DND-41 (cell line): ENCODE results near the gene ARL6IP4.

ENCODE experiments used
- ATAC-seq: fragments of 200-7000 bp; cut with Tn5 transposase; 3 replicates; pipeline ENCODE4 v1.9.1; 2021; ENCODE audit warnings: low read depth; ENCODE audit not compliant: insufficient read depth
- DNase-seq: peaks from one replicate; pipeline ENCODE4 v3.0.0-alpha.2; 2020
- H2AFZ ChIP-seq: 2 replicates; pipeline ENCODE4 v1.6.0; 2012; ENCODE audit warnings: low read depth, low read length
- H3K27ac ChIP-seq: 2 replicates; pipeline ENCODE4 v1.5.1; 2012; ENCODE audit warnings: low read length, inconsistent platforms
- H3K27me3 ChIP-seq: fragments of 200-600 bp; sonication (generic); 2 replicates; pipeline ENCODE4 v1.6.0; 2012; ENCODE audit warnings: low read length, mild to moderate bottlenecking, inconsistent platforms; ENCODE audit not compliant: insufficient read depth, poor library complexity
- H3K36me3 ChIP-seq: 2 replicates; pipeline ENCODE4 v1.5.1; 2012; ENCODE audit warnings: low read length, inconsistent platforms; ENCODE audit not compliant: insufficient read depth
- H3K4me1 ChIP-seq: 2 replicates; pipeline ENCODE4 v1.5.1; 2012; ENCODE audit warnings: mild to moderate bottlenecking, low read length; ENCODE audit not compliant: insufficient read depth
- H3K4me2 ChIP-seq: 2 replicates; pipeline ENCODE4 v1.6.0; 2012; ENCODE audit warnings: mild to moderate bottlenecking, moderate library complexity, low read length, inconsistent platforms; ENCODE audit not compliant: insufficient read depth
- H3K4me3 ChIP-seq, 2 experiments: fragments of 200-600 bp in 1 of 2; shearing (Covaris generic) in 1 of 2; 2 replicates each; pipeline ENCODE4 v1.5.1; 2012 to 2016; ENCODE audit warnings: inconsistent platforms in 2 of 2, low read length in 2 of 2, mild to moderate bottlenecking in 2 of 2, low read depth in 1 of 2, moderate library complexity in 1 of 2
- H3K79me2 ChIP-seq: 2 replicates; pipeline ENCODE4 v1.6.0; 2012; ENCODE audit warnings: low read length, inconsistent platforms; ENCODE audit not compliant: insufficient read depth
- H3K9ac ChIP-seq: 2 replicates; pipeline ENCODE4 v1.6.0; 2012; ENCODE audit warnings: low read depth, mild to moderate bottlenecking, inconsistent platforms, low read length, moderate library complexity
- H3K9me3 ChIP-seq: 2 replicates; pipeline ENCODE4 v1.5.1; 2012; ENCODE audit warnings: low read length, moderate library complexity, mild to moderate bottlenecking, inconsistent platforms; ENCODE audit not compliant: insufficient read depth, severe bottlenecking
- H4K20me1 ChIP-seq: 2 replicates; pipeline ENCODE4 v1.6.0; 2012; ENCODE audit warnings: low read length; ENCODE audit not compliant: insufficient read depth
- EZH2 ChIP-seq: IDR thresholded peaks from 3 replicates; pipeline ENCODE4 v1.6.1; 2012; ENCODE audit warnings: borderline replicate concordance, low read depth, mild to moderate bottlenecking, moderate library complexity, low read length, inconsistent platforms; ENCODE audit not compliant: severe bottlenecking
- TF ChIP-seq, protein P1 (sequence below): IDR thresholded peaks from 2 replicates; pipeline ENCODE4 v1.5.1; 2012; ENCODE audit warnings: borderline replicate concordance, low read length, moderate library complexity, mild to moderate bottlenecking; ENCODE audit not compliant: poor library complexity, severe bottlenecking; ENCODE audit errors: extremely low read depth

ARL6IP4 gene

GRCh38 chr12:122990961-122991622 lies 10.6 kb downstream of the ARL6IP4 start:
- no peak for ATAC-seq
- no peak overlapping the region for H3K4me3 ChIP-seq
- DNase-seq: no peak
- H4K20me1 ChIP-seq: no peaks in the 10 kb centered on the region
- H3K4me2 ChIP-seq: no peak overlapping the region
- H3K27ac ChIP-seq: no peak overlapping the region
- no peak overlapping the region for H2AFZ ChIP-seq
- H3K9ac ChIP-seq: no peak overlapping the region
- no peaks in the 10 kb centered on the region for H3K36me3 ChIP-seq
- H3K9me3 ChIP-seq: no peaks in the 10 kb centered on the region
- H3K27me3 ChIP-seq: no peaks in the 10 kb centered on the region
- no peaks in the 10 kb centered on the region for H3K79me2 ChIP-seq
- H3K4me1 ChIP-seq: no peaks in the 10 kb centered on the region
- TF ChIP-seq, protein P1, sequence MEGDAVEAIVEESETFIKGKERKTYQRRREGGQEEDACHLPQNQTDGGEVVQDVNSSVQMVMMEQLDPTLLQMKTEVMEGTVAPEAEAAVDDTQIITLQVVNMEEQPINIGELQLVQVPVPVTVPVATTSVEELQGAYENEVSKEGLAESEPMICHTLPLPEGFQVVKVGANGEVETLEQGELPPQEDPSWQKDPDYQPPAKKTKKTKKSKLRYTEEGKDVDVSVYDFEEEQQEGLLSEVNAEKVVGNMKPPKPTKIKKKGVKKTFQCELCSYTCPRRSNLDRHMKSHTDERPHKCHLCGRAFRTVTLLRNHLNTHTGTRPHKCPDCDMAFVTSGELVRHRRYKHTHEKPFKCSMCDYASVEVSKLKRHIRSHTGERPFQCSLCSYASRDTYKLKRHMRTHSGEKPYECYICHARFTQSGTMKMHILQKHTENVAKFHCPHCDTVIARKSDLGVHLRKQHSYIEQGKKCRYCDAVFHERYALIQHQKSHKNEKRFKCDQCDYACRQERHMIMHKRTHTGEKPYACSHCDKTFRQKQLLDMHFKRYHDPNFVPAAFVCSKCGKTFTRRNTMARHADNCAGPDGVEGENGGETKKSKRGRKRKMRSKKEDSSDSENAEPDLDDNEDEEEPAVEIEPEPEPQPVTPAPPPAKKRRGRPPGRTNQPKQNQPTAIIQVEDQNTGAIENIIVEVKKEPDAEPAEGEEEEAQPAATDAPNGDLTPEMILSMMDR: no peak
- no peak for TF ChIP-seq EZH2

DNA sequence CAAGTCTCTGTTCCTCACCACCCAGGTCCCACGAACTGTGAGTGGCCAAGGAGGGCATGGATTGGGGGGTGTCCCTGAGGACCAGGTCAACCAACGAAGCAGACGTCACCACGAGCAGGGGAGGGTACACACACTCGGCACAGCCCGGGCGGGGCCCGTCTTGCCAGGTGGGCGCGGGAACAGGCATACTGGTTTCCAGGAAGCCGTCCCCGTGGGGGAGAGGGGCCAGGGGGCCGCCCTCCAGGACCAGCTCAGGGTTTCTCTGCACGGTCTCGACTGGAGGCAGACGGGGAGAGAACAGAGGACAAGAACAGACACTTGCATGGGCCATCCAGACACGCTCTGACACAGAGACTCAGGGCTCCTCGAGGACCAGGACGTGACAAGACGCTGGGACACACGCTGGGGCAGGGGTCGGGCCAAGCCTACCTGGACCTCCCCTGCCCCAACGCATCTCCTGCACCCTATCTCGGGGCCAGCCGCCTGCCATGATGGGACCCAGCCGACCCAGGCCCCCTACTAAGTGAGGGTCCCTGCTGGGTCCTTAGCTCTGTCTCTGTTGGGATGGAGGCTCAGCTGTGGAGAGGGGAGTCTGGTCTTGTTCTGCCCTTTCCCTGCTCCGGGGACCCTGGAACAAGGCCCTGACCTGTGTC lies 11.3 kb downstream of the ARL6IP4 start:
- no peak for TF ChIP-seq EZH2
- TF ChIP-seq, protein P1: no peak
- no peaks in the 10 kb centered on the region for H3K4me1 ChIP-seq
- no peaks in the 10 kb centered on the region for H4K20me1 ChIP-seq
- no peaks in the 10 kb centered on the region for H3K36me3 ChIP-seq
- H3K9ac ChIP-seq: no peak overlapping the region
- ATAC-seq (no peak), DNase-seq (no peak)
- H3K79me2 ChIP-seq: no peaks in the 10 kb centered on the region
- no peak overlapping the region for H2AFZ ChIP-seq
- H3K9me3 ChIP-seq: no peaks in the 10 kb centered on the region
- H3K27me3 ChIP-seq: no peaks in the 10 kb centered on the region
- no peak overlapping the region for H3K4me2 ChIP-seq
- H3K4me3 ChIP-seq: no peak overlapping the region
- no peak overlapping the region for H3K27ac ChIP-seq

DNA sequence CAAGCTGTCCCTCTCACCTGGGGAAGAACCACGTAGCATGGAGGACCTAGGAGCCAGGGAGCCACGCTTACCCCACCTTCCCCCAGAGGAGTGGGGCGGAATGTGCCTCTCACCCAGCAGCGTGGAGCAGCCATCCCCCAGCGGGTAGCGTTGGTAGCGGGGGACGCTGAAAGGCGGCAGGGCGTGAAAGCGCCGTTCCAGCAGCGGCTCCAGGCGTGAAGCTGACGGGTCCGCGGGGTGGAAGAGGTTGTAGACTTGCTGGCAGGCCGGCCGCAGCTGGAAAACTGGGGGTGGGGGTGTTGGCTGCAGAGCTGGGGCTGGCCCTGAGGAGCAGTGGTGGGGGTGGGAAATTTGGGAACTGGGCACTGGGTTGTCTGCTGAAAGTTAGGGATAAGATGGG lies 11.9 kb downstream of the ARL6IP4 start:
- H3K79me2 ChIP-seq: no peaks in the 10 kb centered on the region
- H3K36me3 ChIP-seq: no peaks in the 10 kb centered on the region
- H3K9me3 ChIP-seq: no peaks in the 10 kb centered on the region
- H3K27ac ChIP-seq: no peak overlapping the region
- TF ChIP-seq EZH2: no peak
- TF ChIP-seq, protein P1: no peak
- no peak overlapping the region for H3K4me2 ChIP-seq
- DNase-seq (no peak), ATAC-seq (no peak)
- H3K27me3 ChIP-seq: no peaks in the 10 kb centered on the region
- no peak overlapping the region for H2AFZ ChIP-seq
- H4K20me1 ChIP-seq: no peaks in the 10 kb centered on the region
- H3K9ac ChIP-seq: no peak overlapping the region
- H3K4me3 ChIP-seq: no peak overlapping the region
- no peaks in the 10 kb centered on the region for H3K4me1 ChIP-seq
